Activated CD8-positive, alpha-beta memory T cell treated with anti-CD3 and anti-CD28 coated beads for 48 hours (primary cell): Measurements from ENCODE around the gene CPA5.

Experiments
- DNase-seq, 3 experiments: peaks; one replicate each; pipeline ENCODE4 v3.0.0-alpha.2; 2020; ENCODE audit warnings: low read depth in 2 of 3, low spot score in 2 of 3

The CPA5 gene

DNA sequence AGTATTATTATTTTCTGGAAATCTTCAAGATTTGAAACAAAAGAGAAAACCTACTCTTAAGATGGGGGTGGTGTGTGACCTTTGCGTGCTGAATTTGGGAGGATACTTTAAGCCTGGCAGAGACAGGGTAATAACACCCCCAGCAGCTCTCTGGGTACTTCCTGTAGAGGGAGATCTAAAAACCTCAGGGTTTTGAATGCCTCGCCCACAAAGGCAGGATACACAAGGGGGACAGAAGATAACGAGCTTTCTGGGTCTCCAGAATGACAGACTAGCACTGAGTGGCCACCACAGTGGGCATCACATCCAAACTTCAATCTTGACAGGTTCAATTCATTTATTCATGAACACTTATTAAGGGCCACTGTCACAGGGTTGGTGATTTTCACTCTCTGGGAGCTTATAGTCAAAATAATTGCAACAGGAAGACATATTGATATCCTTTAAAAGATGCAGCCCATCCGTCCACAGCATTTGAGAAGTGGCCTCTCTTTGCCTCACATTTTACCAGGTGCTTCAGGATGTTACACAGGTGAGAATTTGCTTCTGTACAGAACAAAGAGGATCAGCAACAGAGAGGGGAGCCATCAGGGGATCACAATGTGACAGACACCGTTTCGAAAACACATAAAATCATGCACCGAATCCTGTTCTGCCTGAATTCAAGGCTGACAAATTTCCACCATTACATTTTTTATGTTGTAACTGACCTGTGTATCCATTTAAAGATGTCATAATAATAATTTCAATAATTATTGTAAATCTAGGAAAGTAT lies 50.0 kb downstream of the CPA5 start:
- DNase-seq = no peak

- DNase-seq = no peak
Observed at GRCh38 chr7:130395421-130395820, 50.8 kb downstream of the CPA5 start.

- DNase-seq = no peak
Observed at GRCh38 chr7:130396109-130396508, 51.5 kb downstream of the CPA5 start.

DNA sequence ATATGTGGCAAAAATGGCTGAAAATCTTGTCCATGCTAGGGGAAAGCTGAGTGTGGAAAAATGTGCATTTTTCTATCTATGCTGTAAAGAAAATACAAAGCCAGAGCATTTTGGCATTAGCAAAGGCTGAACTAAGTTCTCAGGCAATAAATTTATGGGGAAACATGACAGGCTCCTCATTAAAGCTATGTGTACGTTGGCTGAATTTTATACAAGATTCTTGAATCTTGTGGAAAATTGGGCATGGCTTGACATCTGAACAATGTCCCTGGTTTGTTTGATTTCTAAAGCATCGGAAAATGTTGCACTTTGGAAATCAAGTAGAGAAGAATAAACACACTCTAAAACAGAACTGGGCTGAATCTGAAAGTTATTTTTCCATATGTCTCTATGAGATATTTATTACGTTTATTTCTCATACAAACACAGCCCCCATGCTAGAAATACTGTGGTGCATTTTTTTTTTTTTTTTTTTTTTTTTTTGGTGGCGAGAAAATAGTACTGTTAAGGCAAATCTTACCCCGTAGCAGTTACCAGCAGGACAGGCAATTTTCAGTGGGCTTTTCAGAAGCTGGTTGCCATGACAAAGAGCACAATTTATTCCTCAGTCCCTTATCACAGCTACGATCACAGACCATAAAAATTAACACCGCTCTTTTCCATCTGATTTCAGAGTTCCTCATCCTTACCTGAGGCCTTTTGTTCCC lies 52.6 kb downstream of the CPA5 start:
- no peak for DNase-seq

GRCh38 chr7:130397758-130398073 lies 53.1 kb downstream of the CPA5 start:
- no peak for DNase-seq

GRCh38 chr7:130398526-130399090 lies 54.0 kb downstream of the CPA5 start:
- DNase-seq = no peak

DNA sequence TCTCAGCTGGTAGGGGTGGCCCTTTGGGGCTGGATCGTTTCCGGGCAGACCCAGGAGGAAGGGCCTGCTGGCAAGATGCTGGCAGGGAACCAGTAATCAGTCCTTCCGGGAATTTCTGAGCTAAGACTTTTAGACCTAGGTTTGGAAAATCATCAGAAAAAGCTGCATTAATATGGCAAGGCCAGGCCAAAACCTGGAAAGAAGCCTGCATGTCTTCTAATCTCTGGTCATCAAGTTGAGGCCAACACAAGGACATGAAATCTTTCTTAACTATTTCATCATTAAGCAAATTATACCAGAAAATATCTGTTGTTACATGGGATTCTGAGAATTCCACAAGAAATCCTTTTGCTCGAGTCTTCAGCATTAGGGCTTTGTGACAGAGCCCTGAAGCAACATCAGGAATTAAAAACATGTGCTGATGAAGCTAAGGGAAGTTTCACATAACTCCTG lies 55.5 kb downstream of the CPA5 start:
- no peak for DNase-seq

GRCh38 chr7:130401101-130401500 lies 56.5 kb downstream of the CPA5 start:
- DNase-seq = no peak

DNA sequence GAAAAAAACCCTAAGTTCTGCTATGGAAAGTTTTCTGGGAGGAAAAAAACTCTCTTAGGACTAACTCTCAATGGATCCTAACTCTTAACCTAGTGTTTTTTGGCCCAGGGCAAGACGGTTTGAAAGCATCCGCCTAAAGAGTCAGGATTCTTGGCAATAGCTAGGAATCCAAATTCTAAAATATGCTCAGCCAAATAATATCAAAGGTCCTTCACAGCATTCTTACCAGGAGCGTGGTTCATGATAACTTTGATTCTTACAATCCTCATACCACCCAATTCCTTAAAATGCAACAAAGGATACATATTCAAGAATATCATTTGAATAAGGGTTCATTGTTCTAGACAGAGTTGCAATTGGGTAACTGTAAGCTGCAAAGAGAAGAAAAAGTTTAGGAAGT lies 57.0 kb downstream of the CPA5 start:
- DNase-seq = no peak

DNA sequence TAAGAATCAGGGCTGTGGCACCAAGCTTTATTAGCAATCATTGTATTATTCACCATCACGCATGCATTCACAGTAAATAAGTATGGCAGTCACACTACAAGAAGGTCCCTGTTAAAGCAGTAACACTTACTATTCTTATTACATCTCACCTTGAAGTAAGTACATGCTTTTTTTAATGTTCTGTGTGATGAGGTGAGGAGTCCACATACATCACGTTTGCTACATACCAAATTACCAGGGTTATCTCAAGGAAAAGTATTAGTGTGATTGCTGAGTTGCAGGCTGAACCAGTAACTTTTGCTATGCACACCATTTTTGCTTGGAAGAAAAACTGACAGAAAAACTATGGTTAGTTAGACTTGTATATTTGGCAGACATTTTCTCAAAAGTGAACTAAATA lies 60.4 kb downstream of the CPA5 start:
- DNase-seq = no peak

DNA sequence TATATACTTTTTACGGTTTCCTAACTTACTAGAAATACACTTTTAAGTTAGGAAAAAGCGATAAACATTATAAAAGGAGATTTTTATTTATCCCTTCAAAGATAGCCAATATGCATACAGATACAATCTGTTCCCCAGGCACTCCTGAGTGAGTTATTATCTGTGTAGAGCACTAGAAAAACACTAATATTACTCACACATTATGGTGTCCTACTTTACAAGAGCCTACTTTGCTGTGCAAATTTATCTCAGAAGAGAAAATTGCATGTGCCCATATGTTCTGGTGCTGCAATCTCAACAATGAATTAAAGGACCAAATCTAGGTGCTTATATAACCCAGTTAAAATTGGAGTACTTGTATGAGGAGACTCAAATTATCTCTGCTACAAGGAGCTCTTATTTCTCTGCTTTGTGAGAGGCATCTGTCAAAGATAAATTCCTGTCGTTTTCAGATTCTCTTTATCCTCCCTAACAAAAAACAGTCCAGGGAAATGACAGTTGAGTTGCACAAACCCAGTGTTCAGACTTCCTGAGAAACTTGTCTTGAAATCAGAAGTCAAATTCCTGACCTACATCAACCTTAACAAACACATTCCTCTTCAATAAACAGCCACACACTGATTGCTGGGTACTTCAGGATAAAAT lies 64.6 kb downstream of the CPA5 start:
- DNase-seq = no peak

DNA sequence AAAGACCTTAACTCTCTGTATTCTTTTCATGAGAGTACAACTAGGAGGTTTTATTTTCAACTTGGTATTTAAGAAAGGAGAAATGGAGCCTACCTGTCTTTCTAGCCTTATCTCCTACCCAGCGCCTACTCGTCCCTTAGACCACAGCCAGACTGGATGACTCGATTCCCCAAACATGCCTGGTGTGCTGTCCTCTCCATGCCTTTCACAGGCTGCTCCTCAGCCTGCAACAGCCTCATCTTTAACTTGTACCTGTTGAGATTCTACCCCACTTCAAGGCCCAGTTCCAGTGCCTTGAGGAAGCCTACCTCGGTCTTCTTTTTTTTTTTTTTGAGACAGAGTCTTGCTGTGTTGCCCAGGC lies 65.1 kb downstream of the CPA5 start:
- DNase-seq = no peak

DNA sequence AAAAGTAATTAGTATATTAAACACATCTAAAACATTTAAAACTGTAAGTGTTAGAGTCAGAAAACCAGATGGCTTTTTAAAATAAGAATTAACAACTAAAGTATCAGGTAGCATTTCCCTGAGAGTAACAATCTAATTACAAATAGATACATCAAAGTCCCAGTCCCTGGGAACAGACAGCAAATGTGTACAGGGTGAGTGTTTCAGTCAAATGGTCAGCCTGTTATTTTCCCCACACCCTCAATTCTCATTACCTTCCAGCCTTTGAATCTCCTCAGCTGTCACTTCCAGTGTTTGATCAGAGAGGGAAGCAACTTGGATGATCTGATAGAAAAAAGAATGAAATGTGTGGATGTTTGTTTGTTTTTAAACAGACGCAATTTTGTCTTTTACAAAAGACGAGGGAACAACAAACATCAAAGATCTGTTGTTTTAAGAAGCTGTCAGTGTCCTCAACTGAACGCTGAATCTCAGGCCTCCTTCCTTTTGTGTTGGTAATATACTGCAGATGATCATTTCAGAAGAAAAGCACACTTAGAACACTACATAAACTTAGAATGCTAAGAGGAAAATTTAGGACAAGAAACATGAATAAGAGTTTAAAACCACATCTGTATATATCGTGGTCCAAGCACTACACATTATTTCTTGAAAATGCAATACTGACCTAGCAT lies 66.4 kb downstream of the CPA5 start:
- no peak for DNase-seq

DNA sequence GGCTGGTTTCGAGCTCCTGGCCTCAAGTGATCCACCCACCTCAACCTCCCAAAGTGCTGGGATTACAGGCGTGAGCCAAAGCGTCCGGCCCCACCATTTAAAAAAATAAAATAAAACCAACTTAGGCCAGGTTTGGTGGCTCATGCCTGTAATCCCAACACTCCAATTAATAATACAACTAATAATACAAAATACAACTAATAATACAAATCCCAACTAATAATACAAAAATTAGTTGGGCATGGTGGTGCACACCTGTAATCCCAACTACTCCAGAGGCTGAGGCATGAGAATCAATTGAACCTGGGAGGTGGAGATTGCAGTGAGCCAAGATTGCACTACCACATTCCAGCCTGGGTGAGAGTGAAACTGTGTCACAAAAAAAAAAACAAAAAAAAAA lies 68.6 kb downstream of the CPA5 start:
- no peak for DNase-seq

- no peak for DNase-seq
Observed at GRCh38 chr7:130415006-130415405, 70.4 kb downstream of the CPA5 start.

DNA sequence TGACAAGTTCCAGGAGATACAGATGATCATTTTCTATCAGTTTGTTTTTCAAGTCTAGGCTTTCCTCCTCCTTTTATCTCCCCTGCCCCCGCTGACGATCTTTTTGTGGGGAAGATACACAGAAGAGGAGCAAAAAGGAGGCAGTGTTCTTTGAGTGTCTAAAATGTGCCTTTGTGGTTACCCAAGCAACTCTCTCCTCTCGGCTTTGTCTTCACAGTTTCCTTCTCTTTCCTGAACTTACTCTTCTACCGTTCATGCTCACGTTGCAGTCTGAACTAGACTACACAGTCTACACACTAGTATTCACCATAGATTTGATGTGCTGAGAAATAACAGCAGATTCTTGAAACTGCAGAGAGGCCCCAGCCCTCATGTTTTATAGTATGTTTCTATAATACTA lies 72.6 kb downstream of the CPA5 start:
- no peak for DNase-seq

- DNase-seq = no peak
Observed at GRCh38 chr7:130418306-130418705, 73.7 kb downstream of the CPA5 start.
